Kidney glomerular epithelial cell (primary cell): ENCODE results near the gene CD164.

ENCODE experiments used
- DNase-seq: peaks from one replicate; lab custom pipeline; 2025; lab: John Stamatoyannopoulos, UW

The CD164 gene

GRCh38 chr6:109381747-109382575 lies at the start of gene CD164:
Gene CD164, minus strand, starts transcription at chr6:109382467. Its CDS starts 89 bp downstream, at chr6:109382378.
- peak; percentile 69 for DNase-seq

GRCh38 chr6:109429496-109429895 lies 47.2 kb upstream of the CD164 start:
- no peak for DNase-seq

GRCh38 chr6:109428889-109429477 lies 46.7 kb upstream of the CD164 start:
- DNase-seq = no peak

- DNase-seq = no peak
Observed at GRCh38 chr6:109424946-109425345, 42.7 kb upstream of the CD164 start.

- no peak for DNase-seq
Observed at GRCh38 chr6:109421184-109421583, 38.9 kb upstream of the CD164 start.

GRCh38 chr6:109420751-109421150 lies 38.5 kb upstream of the CD164 start:
- DNase-seq = peak; percentile 78

GRCh38 chr6:109417646-109418045 lies 35.4 kb upstream of the CD164 start:
- DNase-seq = no peak

GRCh38 chr6:109411034-109411433 lies 28.8 kb upstream of the CD164 start:
- DNase-seq = no peak

GRCh38 chr6:109406196-109406595 lies 23.9 kb upstream of the CD164 start:
- no peak for DNase-seq

- DNase-seq = no peak
Observed at GRCh38 chr6:109397020-109397419, 14.8 kb upstream of the CD164 start.

GRCh38 chr6:109396046-109396718 lies 13.9 kb upstream of the CD164 start:
- DNase-seq = no peak

- no peak for DNase-seq
Observed at GRCh38 chr6:109393886-109394281, 11.6 kb upstream of the CD164 start.

GRCh38 chr6:109393157-109393885 lies 11.1 kb upstream of the CD164 start:
- no peak for DNase-seq

GRCh38 chr6:109389650-109390274 lies 7.5 kb upstream of the CD164 start:
- DNase-seq = no peak

- DNase-seq = no peak
Observed at GRCh38 chr6:109388265-109388664, 6.0 kb upstream of the CD164 start.

GRCh38 chr6:109383438-109383940 lies 1.2 kb upstream of the CD164 start:
- no peak for DNase-seq

- DNase-seq = peak; percentile 98
Observed at GRCh38 chr6:109382576-109383437, 540 bp upstream of the CD164 start.

GRCh38 chr6:109381061-109381746 lies 1.1 kb downstream of the CD164 start:
- peak; percentile 69 for DNase-seq

GRCh38 chr6:109379711-109380110 lies 2.6 kb downstream of the CD164 start:
- no peak for DNase-seq

- DNase-seq = no peak
Observed at GRCh38 chr6:109377717-109378116, 4.5 kb downstream of the CD164 start.
